GM12892 (cell line): ENCODE data around the gene ETF1.

Source experiments
- POLR2A ChIP-seq: IDR thresholded peaks from 2 replicates; pipeline ENCODE4 v1.6.1; 2011; ENCODE audit warnings: low read depth, low read length, control low read depth
- POLR2AphosphoS5 ChIP-seq: IDR thresholded peaks from 2 replicates; pipeline ENCODE4 v1.6.1; 2011; ENCODE audit warnings: low read depth, low read length, control low read depth
- TAF1 ChIP-seq: IDR thresholded peaks from 2 replicates; pipeline ENCODE4 v1.6.1; 2011; ENCODE audit warnings: low read depth, mild to moderate bottlenecking, control low read depth, low read length, borderline replicate concordance

GRCh38 chr5:138566792-138567191, 23.8 kb upstream of the ETF1 start:
- TF ChIP-seq POLR2A (no peak), POLR2AphosphoS5 (no peak), TAF1 (no peak)
